Left lung (tissue), 10 donors: ENCODE data around the gene CAMTA1. TPM values are rescaled to one million over a fixed set of nuclear protein-coding genes. Genes with fewer than 3 reads are reported as not detected.

ENCODE experiments used
- ATAC-seq: fragments of 200-7000 bp; cut with Tn5 transposase; one replicate; pipeline ENCODE4 v1.9.1; 2020; ENCODE audit warnings: moderate library complexity
- DNase-seq, 4 donors: peaks; one replicate each; pipeline ENCODE4 v3.0.0-alpha.2; 2013 to 2020
- H3K27ac ChIP-seq, 2 donors: fragments of 200-600 bp; sonication (generic) in 1 of 2; one replicate each; pipeline versions ENCODE4 v1.5.0 to v1.8.0; 2020 to 2021
- H3K27me3 ChIP-seq, 2 donors: fragments of 200-600 bp; sonication (generic) in 1 of 2; one replicate each; pipeline versions ENCODE4 v1.5.0 to v1.8.0; 2020 to 2021
- H3K36me3 ChIP-seq, 2 donors: fragments of 200-600 bp; sonication (generic) in 1 of 2; one replicate each; pipeline versions ENCODE4 v1.5.0 to v1.8.0; 2020 to 2021
- H3K4me1 ChIP-seq, 2 donors: fragments of 200-600 bp; one replicate each; pipeline ENCODE4 v1.8.0; 2021
- H3K4me3 ChIP-seq, 2 donors: fragments of 200-600 bp; sonication (generic) in 1 of 2; one replicate each; pipeline versions ENCODE4 v1.5.0 to v1.8.0; 2020 to 2021; ENCODE audit warnings: mild to moderate bottlenecking in 1 of 2
- H3K9me3 ChIP-seq, 2 donors: fragments of 200-600 bp; sonication (generic) in 1 of 2; one replicate each; pipeline versions ENCODE4 v1.5.0 to v1.8.0; 2020 to 2021
- CTCF ChIP-seq, 2 donors: fragments of 200-600 bp; sonication (generic) in 1 of 2; IDR thresholded peaks; one replicate each; pipeline versions ENCODE4 v1.5.0 to v1.8.0; 2021; ENCODE audit warnings: antibody characterized with exemption in 2 of 2
- intact Hi-C, 2 donors: fragments of 100-400 bp; cut with DNase I; formaldehyde crosslinking; loops; one replicate each; pipeline versions ENCODE4 v1.11.2 to v1.14.2; 2022
- polyA plus RNA-seq, 6 donors: library from polyadenylated mRNA; unstranded; fragments of 120-200 nt; gene quantifications; one replicate each; pipeline ENCODE4 v1.2.1, GENCODE V29; 2013; ENCODE audit not compliant: insufficient read length in 6 of 6
- total RNA-seq, 2 donors: library from RNA; stranded (reverse); fragmentation: NEBNext Ultra II Directional; extraction: Animal tissue kit (Norgen Biotek cat#: 25700); gene quantifications; one replicate each; pipeline ENCODE4 v1.2.1, GENCODE V29; 2021
- donor health status: DM: no; HTN: yes; CAD: no.
- donor health status: DM: no; HTN: no; CAD: no.

CAMTA1 gene
- total and polyA plus RNA-seq, 8 donors = 42.7 to 69.1 (median 49.4) TPM

- no peak overlapping the region for H3K4me3 ChIP-seq
- H3K36me3 ChIP-seq = no peaks in the 10 kb centered on the region
- H3K27ac ChIP-seq = no peak overlapping the region
- DNase-seq (peak in 3 of 4 donors; percentile 33 to 61 (median 52)), ATAC-seq (peak; percentile 18)
- TF ChIP-seq CTCF (IDR thresholded peaks at IDR 0.05) = no peak
- intact Hi-C loops = loop anchor here in 1 of 2 donors (10.0 kb wide), 1 partner anchor 190 kb away; no protein-coding TSS in a partner anchor
- no peaks in the 10 kb centered on the region for H3K4me1 ChIP-seq
- H3K27me3 ChIP-seq = no peaks in the 10 kb centered on the region
- H3K9me3 ChIP-seq = no peaks in the 10 kb centered on the region
Observed at GRCh38 chr1:7454895-7455784, 669.9 kb downstream of the CAMTA1 start.

- intact Hi-C loops = loop anchor here in 1 of 2 donors (10.0 kb wide), 1 partner anchor 189 kb away; no protein-coding TSS in a partner anchor
- Histone ChIP-seq H3K4me1 (no peaks in the 10 kb centered on the region), H3K36me3 (no peaks in the 10 kb centered on the region), H3K4me3 (no peak overlapping the region), H3K9me3 (no peaks in the 10 kb centered on the region), H3K27ac (no peak overlapping the region), H3K27me3 (no peaks in the 10 kb centered on the region)
- ATAC-seq (no peak), DNase-seq (no peak)
- no peak for TF ChIP-seq CTCF (IDR thresholded peaks at IDR 0.05)
Observed at GRCh38 chr1:7455796-7456721, 670.8 kb downstream of the CAMTA1 start.

- H3K27me3 ChIP-seq = no peaks in the 10 kb centered on the region
- no peaks in the 10 kb centered on the region for H3K4me1 ChIP-seq
- H3K4me3 ChIP-seq = no peak overlapping the region
- intact Hi-C loops = loop anchor here in 1 of 2 donors (10.0 kb wide), 1 partner anchor 188 kb away; no protein-coding TSS in a partner anchor
- H3K27ac ChIP-seq = no peak overlapping the region
- ATAC-seq (no peak), DNase-seq (no peak)
- no peaks in the 10 kb centered on the region for H3K36me3 ChIP-seq
- no peaks in the 10 kb centered on the region for H3K9me3 ChIP-seq
- TF ChIP-seq CTCF (IDR thresholded peaks at IDR 0.05) = no peak
Observed at GRCh38 chr1:7456722-7457082, 671.4 kb downstream of the CAMTA1 start.

GRCh38 chr1:7457811-7458210 lies 672.6 kb downstream of the CAMTA1 start:
- Histone ChIP-seq H3K27ac (no peak overlapping the region), H3K4me3 (no peak overlapping the region), H3K27me3 (no peaks in the 10 kb centered on the region), H3K9me3 (no peaks in the 10 kb centered on the region), H3K36me3 (no peaks in the 10 kb centered on the region), H3K4me1 (no peaks in the 10 kb centered on the region)
- intact Hi-C loops = loop anchor here in 1 of 2 donors (10.0 kb wide), 1 partner anchor 187 kb away; no protein-coding TSS in a partner anchor
- ATAC-seq (no peak), DNase-seq (peak in 1 of 4 donors; percentile 68)
- no peak for TF ChIP-seq CTCF (IDR thresholded peaks at IDR 0.05)
